ENCODE data around the gene KIF26B.
A peak's percentile ranks its signal among the peaks of the same experiment; 100 is the strongest.
"Not testable (repeated sequence)": the region's sequence is repeated elsewhere in the genome, so short reads cannot be mapped to it uniquely, and the experiment has no call there.

Gene KIF26B

DNA sequence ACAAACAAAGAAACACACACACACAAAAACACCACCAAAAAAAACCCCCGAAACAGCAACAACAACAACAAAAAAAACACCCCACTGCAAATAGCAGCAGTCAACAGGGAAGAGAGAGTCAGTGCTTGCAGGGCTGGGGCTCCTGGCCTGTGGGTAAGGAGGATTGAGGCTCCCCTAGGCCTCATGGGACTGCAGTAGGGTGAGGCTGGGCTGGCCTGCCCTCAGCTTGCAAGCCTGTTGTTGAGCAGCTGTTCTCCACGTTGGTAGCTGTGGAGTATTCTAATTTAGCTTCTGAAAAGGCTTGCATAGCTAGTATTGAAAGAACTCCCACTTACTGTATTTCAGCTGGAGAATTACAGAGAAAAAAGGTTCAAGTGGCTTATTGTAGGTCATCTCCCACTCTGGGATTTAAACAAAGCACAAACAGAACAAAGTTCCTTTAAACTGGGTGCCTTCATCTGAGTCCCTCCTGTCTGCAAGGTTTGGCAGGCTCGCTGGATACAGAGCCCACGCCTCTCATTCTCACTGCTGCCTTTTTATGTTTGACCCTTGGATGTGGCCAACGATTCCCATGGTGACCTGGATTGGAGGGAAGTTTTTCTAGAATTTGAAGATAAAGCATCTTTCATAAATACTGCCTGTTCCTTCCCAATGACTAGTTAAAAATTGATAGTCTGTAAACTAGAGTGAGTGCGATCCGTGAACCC, 247.2 kb downstream of the KIF26B start:
- DNase-seq = no peak

DNA sequence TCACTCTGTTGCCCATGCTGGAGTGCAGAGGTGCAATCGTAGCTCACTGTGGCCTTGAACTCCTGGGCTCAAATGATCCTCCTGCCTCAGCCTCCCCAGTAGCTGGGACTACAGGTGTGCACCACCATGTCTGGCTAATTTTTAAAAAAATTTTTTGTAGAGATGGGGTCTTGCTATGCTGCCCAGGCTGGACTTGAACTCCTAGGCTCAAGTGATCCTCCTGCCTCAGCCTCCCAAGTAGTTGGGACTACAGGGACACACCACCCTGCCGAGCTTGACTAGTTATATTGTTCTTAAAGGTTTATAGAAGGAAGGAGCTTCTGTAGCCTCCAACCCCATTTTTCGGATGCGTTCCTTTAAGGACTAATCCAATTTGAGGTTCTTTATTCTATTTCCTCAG, 248.2 kb downstream of the KIF26B start:
- DNase-seq = not testable (repeated sequence)

DNA sequence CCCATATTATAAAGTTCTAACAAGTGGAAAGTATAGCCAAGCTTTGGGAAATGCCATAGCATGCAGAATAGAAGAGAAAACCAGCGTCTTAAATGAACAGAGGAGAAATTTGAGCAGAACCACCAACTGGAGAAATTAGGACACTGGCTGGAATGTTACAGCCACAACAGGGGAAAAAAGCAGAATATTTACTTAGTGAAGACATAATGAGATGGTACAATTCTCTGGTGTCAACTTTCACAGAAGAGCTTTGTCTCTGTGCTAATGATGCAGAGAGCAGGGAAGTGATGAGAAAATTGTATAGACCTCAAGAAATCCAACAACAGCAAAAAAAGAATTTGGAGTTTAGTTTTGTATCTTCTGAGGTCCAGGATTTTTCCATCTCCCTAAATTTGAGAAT, 249.7 kb downstream of the KIF26B start:
- peak; percentile 35 for DNase-seq

DNA sequence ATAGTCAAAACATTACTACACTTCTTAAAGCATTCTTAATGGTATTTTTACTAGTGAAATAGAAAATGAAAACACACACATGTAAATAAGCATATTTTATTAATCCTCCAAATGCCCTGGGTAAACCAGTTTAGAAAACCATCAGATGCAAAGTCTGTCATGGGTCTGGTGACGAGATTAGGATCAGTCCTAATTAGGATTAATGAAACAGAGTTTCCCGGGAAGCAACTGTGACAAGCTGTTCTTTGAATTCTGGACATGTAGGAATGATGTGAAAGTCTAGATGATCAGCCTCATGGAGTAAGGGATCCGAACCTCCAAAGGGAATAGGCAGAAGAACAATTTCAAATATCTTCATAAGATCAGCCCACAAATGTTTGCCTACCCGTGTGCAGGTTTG, 250.2 kb downstream of the KIF26B start:
- no peak for DNase-seq

DNA sequence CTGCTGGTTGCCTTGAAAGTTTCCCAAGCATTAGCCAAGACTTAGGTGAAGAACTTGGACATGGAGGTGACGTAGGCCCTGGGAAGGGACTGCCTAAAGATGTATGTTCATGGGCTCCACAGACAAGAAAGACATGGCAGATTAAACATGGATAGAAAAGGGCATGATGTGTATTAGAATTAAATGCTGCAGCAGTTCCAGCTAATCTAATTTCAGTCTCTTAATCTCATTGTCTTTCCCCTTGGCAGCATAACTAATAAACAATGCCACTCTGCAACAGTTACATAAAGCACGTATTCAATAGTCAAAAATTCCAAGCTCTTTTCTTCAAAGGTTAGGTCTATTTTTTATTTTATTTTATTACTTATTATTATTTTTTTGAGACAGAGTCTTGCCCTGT, 251.6 kb downstream of the KIF26B start:
- no peak for DNase-seq

DNA sequence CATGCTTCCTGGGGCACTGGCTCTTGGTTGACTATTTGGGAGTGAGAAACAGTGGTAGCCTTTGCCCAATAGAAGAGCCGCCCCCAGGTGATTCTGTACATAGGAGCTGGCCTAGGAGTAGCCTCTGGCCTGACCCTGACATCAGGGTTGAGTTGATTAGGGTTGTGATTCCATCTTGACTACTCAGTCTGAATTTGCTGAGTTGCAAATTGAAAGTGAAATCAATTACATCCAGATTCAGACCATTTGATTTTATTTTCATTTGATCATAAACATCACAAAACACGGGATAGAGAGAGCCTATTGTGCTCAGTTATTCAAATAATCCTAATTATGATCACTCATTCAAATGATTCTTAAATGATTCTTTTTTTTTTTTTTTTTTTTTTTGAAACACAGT, 253.2 kb downstream of the KIF26B start:
- DNase-seq = no peak

DNA sequence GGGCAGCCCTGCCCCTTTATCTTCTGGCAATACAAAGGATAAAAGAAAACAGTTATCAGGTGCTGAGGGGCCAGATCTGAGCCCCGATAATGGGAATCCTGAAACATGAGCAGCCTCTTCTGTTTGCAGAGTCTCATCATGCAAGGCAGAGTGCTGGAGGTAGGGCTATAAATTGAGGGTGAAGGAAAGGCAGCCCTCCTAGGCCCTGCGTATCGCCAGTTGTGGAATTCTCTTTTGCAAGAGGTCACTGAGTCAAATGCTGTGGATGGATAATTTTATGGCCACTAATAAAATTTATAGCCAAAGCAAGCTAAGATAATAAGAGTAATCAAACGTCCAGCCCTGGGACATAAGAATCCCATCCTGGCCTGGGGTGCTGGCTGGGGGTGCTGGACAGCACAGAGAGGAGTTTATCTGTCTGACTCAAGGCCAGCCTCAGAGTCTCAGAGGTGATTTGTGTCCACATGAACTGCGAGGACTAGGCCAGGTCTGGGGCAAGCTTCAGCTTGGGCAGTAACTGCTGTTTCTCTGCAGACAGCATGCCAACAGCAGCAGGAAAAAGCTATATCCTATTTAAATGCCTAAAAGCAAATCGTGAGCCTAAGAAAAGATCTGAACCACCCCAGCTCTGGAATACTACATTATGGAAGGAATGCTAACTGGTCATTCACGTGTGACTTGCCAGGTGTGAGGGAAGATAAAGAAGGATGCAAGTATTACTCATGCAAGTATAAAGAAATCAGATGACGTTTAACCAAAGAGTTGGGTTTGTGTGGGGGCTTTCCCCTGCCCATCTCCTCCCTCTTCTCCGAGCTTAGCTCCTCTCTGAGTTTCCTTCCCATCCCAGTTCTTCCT, 254.8 kb downstream of the KIF26B start:
- no peak for DNase-seq

DNA sequence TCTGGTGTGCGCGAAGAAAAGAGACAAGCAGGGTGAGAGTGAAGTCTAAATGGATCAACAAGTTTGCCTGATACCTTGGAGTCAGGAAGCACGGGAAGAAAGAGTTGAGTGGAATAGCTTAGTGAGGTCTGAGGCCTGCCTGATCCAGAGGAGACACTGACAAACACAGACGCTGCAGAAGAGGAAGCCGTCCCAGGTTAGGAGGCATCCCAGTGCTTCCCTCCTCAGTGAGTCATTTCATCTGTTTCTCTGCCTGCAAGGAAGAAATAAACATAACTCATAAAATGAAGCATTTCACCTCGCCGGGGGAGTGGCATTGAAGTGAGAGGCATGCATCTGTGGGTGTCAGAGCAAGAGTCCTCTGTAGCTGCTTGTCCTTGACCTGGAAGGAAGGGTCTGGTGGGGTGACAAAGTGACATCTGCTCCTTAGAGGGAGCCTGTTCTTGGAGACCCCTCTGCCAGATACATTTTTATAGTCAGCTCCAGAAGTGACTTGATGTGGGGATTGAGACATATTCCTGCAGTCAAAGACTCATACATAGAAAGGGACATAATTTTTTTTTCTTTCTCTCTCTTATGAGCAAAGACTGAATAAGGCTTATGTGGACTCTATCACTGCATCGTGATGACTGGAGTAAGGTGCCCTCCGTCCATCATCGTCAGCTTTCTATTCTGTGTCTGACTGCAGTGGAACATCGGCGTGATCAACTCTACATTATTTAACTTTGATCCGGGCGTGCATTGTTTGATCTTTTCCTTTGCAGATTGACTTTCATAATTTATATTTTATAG, 256.7 kb downstream of the KIF26B start:
- no peak for DNase-seq

DNA sequence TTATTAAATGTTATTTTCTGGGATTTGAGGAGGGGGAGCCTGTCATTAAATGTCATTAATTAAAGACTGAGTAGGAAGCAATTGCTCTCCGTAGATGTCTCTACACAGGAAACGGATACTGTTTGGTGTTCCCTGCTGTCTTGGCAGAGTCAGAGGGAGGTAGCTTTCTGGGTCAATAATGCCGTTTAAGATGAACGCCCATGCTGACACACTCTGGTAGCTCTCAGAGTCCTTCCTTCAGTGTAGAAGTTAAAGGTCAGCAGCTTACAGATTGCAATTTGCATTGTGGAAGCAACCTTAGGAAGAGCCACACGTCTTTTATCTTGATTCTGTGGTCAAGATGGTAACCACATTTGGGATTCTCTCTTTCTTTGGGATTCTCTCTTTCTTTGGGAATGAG, 257.5 kb downstream of the KIF26B start:
- no peak for DNase-seq

DNA sequence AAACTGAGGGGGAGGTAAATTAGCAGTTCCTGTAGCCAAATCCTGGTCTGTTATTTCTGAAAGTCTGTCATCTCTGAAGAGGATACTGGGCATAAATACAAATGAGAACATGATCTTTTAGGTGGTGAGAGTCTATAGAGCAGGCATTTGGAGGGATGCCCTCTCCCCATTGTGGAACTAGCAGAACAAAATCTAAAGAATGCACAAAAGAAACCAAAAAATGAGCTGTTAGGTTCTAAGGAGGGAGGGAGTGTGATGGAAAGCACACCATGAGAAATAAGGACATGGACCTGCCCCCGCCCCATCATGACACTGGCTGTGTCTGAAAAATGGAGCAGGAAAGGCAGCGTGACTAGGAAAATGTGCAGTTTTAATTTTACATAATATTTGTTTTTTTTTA, 262.0 kb downstream of the KIF26B start:
- DNase-seq = no peak

DNA sequence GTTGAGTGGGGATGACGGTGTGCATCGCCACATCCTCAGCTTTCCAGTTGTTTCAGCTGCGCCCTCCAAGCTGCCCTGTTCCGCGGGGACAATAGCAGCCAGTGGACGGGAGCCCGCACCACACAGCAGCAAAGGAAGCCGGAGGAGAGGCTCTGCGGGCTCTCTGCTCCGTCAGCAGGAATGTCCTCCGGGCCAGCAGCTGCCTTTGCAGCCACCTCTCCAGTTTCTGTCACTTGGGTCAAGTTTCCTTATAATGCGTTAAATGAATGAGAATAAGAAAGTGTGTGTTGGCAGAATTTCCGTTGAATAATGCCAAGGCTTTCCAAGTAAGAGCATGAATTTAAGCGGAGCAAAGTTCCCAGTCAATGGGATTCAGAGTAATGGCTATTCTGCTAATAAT, 263.3 kb downstream of the KIF26B start:
- no peak for DNase-seq

DNA sequence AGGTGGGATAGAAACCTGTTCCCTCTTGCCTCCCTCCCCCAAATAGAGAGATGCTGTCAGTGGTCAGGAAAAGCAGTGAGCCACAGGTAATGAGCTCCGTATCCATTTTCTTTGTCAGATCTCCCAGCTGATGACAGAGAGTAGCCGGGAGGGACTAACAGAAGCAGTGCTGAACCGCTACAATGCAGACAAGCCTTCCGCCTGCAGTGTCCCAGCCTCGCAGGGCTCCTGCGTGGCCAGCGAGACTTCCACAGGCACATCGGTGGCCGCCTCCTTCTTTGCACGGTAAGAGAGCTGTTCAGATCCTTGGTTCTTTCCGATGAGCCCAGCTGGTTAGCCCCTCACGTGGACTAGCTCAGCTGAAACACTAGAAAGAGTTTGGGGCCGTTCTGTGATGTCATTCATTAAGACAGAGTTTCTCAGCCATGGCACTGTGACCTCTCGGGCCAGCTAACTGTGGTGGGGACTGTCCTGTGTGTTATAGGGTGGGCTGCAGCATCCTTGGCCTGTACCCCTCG, 264.7 kb downstream of the KIF26B start:
- no peak for DNase-seq

DNA sequence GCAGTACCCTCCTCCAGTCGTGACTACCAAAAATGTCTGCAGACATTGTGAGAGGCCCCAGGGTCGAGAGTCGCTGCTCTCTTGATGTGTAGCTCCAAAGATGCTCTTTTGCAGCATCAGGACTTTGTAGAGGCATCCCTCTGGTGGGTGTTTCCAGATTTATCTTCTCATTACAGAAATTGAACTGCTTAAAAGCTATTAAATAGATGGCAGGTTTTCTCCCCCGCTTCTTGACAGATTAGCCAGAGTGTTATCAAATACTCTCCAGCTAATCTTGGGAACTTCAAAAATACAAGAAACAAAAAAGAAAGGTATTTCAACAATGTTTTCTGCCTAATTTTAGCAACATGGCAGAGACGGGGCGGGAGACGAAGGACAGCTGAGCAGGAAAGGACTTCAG, 265.2 kb downstream of the KIF26B start:
- DNase-seq = no peak

DNA sequence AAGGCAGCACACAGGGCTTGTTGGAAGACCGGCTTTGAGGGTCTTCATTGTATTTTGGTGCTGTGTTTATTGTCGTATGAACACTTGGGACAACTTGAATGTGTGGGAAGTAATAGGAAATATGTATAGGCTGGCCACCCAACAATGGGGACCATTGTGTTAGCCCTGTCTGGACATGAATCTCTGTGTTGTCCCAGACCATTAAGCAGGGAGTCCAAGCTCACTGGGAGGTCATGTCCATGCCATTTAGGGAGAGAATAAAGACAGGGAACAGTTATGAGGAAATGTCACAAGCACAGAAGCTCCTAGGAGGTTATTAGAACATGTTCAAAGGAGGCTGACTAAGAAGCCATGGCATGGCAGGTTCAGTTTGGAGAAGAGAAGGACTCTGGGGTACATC, 266.1 kb downstream of the KIF26B start:
- DNase-seq = no peak

DNA sequence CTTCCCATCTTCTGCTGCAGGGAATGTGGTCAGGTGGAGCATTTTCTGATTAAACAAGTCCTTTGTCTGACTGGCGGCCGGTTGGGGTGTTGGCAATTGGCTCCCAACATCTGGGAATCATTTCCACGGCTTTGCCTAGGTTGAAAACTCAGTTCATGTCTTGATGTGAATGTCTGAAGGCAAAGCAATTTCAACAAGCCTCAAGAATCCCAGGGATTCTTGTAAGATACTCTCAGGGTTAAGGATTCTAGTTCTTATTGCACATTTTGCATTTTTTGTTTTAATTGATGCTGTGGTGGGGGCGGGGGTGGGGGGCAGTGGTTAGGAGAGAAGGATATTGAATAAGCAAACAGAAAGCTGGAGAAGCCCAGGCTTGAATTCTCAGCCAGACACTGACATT, 273.9 kb downstream of the KIF26B start:
- DNase-seq = no peak

DNA sequence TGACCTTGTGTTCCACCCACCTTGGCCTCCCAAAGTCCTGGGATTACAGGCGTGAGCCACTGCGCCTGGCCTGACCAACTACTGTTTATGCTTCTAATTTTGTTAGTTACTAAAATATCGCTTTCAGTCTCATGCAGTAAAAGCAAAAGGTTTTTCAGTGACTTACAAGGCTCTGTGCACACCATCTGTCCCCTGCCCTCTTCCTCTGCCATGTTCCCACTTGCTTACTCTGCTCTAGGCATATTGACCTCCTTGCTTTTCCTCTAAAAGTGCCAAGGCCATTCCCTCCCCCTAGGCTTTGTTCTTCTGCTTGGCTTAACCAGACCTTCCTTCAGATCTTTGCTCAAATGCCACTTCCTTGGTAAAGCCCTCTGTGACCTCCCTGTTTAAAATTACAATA, 276.9 kb downstream of the KIF26B start:
- no peak for DNase-seq

DNA sequence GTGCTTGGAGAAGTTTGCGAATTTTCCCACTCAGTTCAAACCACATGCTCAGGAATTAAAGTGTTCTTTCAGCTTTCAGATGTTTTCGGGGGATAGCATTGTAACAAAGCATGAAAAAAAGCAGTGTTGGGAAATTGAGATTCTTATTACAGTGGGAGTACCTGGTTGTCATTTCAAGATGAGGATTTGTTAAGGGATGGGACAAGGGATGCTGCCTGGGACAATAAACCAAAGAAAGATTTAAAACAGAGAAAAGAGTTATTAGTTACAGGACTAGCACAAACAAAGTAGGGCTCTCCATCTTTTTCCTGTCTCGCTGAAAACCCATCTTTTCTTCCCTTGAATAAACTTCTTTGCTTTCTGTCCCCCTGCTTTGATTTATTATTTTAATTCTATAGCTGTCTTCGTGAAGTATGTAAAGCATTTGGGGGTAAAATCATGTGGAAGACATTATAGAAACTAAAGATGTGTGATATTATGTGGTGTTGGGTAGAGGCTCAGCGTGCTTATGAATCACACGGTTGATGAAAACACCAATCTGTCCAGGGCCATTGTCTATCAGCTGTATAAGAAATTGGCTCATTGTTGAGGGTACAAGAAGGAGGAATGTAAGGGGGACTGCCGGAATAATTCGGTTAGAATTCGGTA, 277.6 kb downstream of the KIF26B start:
- DNase-seq = no peak

DNA sequence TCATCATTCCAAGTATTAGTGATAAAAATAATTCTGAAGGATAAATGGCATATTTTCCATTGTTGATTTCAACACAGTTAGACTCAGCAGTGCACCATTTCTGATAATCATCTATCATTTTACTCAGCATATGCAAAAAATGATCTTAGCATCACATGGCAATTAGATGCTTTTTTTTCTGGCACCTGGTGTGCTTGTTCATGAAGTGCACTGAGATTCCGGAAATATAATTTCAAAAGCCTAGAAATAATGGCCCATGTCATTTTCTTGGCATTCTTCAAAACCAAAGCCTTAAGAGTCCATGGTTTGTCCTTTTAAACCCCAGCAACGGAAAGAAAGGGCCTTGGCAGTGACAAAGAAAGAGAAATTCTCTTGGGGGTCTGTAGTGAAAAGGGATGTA, 278.8 kb downstream of the KIF26B start:
- no peak for DNase-seq

DNA sequence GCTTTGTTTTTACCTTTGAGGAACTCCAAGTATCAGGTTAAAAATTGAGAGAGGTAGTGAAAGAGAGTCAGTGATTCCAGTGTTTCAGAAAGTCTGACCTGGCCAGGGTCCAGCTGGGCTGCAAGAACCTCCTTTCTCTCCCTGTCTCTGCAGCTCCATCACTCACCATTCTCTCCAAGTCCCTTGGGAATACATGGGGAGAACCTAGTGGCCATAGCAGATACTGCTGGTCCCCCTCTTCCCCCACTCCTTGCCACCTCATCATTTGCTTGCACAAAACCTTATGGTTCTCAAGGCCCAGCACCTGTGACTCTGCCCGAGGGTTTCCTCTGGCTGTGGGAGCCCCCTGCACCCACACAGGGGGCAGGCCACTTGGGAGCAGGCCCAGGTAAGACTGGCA, 279.5 kb downstream of the KIF26B start:
- DNase-seq = no peak

DNA sequence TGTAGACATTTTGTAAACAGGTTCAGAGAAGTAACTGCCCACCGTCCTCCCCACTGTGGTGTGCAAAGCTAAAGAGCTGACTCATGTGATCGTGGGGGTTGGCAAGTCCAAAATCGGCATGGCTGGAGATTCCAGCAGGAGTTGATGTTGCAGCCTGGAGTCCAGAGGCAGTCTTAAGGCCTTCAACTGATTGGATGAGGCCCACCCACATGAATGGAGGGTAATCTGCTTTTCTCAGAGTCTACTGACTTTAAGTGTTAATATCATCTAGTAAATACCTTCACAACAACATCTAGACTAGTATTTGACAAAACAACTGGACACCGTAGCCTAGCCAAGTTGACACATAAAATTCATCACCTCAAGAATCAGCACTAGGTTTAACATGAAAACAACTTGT, 281.6 kb downstream of the KIF26B start:
- DNase-seq = no peak

DNA sequence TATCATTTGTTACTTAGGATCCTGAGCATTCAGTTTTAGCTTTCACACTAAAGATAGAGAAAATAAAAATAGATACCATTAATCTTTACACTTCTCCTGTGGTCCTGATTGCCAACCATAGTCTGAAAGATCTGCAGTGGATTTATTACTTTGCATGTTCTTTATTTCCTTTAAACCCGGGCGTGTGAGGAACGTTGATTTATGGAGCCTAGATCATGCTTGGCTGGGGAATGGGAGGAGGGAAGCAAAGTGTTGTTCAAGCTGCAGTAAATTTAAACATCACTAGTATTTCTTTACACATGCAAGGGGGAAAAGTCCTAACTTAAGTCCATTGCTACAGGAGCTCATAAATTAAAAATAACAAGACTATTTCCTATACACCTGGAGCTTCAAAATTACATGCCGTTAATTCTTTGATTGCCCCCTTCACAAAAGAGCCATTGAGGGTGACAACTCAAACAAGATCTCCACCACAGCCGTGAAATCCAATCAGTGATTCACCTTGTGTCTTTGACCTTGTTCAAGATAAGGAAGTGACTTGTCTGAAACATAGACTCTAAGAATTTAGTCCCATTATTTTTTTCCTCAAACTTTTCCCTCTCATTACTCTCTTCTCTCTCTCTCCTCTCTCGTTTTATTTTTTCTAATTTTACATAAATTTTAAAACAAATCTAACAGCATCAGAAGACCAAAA, 282.7 kb downstream of the KIF26B start:
- no peak for DNase-seq

DNA sequence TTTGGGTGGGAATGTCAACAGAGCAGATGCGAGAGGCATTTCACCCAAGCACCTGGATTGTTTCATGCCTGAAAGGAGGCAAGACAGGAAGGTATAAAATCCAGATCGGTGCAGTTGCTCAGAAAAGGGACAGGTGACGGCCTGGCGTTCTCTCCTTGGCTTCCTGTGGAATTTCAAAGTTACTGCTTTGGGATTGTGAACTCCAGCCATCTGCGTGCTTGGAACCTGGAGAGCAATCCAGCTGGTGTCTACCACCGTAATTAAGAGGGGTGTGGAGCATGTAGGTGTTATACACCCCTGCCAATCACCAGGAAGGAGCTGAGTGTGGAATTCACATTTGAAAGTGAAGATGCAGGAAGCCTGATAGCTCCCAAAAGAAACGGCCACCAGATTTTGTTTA, 286.1 kb downstream of the KIF26B start:
- DNase-seq = no peak
